Activated T-cell treated with anti-CD3 and anti-CD28 coated beads, Interleukin-2, amount 50 U/mL, for 72 hours (primary cell): ENCODE results near the gene ELMOD1. TPM values are rescaled to one million over a fixed set of nuclear protein-coding genes. Genes with fewer than 3 reads are reported as not detected.

Experiments used
- ATAC-seq, 2 donors: fragments of 150-1000 bp; cut with Tn5 transposase; replicated peaks in 1 of 2; 2 replicates each; pipeline ENCODE4 v1.10.0; 2021; ENCODE audit warnings: moderate library complexity in 2 of 2, mild to moderate bottlenecking in 1 of 2
- DNase-seq, 2 donors: peaks; one replicate each; pipeline ENCODE4 v3.0.0; 2021 to 2022; ENCODE audit warnings: mixed read lengths in 1 of 2
- H3K27ac Mint-ChIP-seq: one replicate; pipeline ENCODE4 v1.8.0; 2022; ENCODE audit warnings: mild to moderate bottlenecking, moderate library complexity, mixed read lengths
- H3K27me3 Mint-ChIP-seq: one replicate; pipeline ENCODE4 v1.8.0; 2022; ENCODE audit warnings: low read depth, mixed read lengths
- H3K36me3 Mint-ChIP-seq, 2 donors: one replicate each; pipeline ENCODE4 v1.8.0; 2022; ENCODE audit warnings: mixed read lengths in 2 of 2, mild to moderate bottlenecking in 1 of 2; ENCODE audit not compliant: insufficient read depth in 2 of 2
- H3K4me1 Mint-ChIP-seq: one replicate; pipeline ENCODE4 v1.8.0; 2022; ENCODE audit warnings: low read depth, mixed read lengths
- H3K4me3 Mint-ChIP-seq, 2 donors: one replicate each; pipeline ENCODE4 v1.8.0; 2022; ENCODE audit warnings: mild to moderate bottlenecking in 2 of 2, mixed read lengths in 2 of 2, moderate library complexity in 2 of 2
- H3K9me3 Mint-ChIP-seq, 2 donors: one replicate each; pipeline ENCODE4 v1.8.0; 2022; ENCODE audit warnings: mixed read lengths in 2 of 2
- total RNA-seq, 2 donors: library from RNA; stranded (reverse); gene quantifications; one replicate each; pipeline ENCODE4 v1.2.3, GENCODE V29; 2022

Gene ELMOD1
- total RNA-seq, 2 donors from 2014 or later = not detected

DNA sequence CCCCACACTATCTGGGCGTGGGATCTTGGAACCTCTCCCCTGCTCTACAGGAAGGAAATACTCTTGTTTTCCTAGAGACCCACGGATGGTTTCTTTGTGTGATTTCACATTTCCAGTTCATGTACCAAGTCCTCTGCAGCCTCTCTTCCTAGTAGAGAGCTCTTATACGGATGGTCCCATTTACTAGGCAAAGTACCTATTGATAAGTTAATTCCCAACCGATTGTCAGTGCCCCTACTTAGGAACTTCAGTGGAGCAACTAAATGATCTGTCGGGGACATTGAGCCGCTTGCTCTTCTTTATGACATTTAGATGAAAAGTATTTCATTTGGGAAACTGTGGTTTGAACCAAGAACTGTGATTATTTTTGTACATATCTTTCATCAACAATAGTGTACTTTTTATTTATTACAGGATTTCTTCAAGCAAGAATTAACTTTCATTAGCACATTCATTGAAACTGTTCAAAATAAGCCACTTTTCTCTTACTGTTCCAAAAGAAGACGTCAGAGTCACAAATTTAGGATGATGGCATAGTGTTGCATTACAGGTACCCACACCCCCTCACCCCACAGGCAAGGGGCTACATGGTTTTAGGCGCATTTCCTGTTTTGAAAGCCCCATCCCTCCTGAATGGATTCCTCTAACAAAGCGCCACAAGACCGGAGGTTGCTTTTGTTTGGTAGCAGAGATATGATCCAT lies 34.2 kb downstream of the ELMOD1 start:
- Mint-ChIP-seq H3K9me3 (no peaks in the 10 kb centered on the region), H3K36me3 (no peaks in the 10 kb centered on the region), H3K27me3 (peaks cover 60% of the 10 kb centered on the region), H3K4me1 (no peaks in the 10 kb centered on the region), H3K4me3 (no peak overlapping the region), H3K27ac (no peak overlapping the region)
- DNase-seq = no peak
- ATAC-seq = no peak

DNA sequence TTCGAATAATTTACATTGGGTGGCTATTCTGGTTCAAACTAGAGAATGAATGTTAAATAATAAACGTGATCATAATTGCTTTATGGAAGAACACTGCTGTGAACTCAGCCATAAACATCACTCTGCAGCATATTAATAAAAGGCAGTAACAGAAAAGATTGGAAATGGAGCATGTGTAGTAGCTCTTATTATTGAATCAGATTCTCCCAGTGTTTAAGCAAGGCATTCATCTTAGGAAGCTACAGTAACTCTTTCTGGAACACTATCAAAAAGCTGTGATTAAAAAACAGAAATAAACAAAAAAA lies 34.7 kb downstream of the ELMOD1 start:
- Mint-ChIP-seq H3K4me3 (no peak overlapping the region), H3K9me3 (no peaks in the 10 kb centered on the region), H3K27me3 (peaks cover 59% of the 10 kb centered on the region), H3K36me3 (no peaks in the 10 kb centered on the region), H3K27ac (no peak overlapping the region), H3K4me1 (no peaks in the 10 kb centered on the region)
- no peak for DNase-seq
- no peak for ATAC-seq

DNA sequence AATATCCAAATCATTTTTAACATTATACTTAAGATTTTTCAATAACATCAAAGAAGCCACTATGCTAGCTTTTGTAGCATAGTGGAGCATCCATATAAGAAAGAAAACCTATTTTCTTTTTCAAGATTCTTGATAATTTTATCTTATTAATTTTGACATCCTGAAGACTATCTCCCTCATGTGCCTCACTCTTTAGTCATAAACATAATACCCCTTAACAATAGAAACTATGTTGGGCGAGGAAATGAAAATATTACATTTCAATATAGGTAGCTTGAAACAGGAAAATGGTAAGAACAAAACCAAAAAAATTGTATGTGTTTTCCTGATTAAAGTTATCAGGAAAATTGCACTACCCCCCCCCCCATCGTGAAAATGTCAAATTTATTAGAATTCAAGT lies 40.1 kb downstream of the ELMOD1 start:
- no peaks in the 10 kb centered on the region for H3K36me3 Mint-ChIP-seq
- ATAC-seq (no peak), DNase-seq (no peak)
- peaks cover 51% of the 10 kb centered on the region for H3K27me3 Mint-ChIP-seq
- H3K4me1 Mint-ChIP-seq = no peaks in the 10 kb centered on the region
- no peaks in the 10 kb centered on the region for H3K9me3 Mint-ChIP-seq
- H3K27ac Mint-ChIP-seq = no peak overlapping the region
- no peak overlapping the region for H3K4me3 Mint-ChIP-seq

DNA sequence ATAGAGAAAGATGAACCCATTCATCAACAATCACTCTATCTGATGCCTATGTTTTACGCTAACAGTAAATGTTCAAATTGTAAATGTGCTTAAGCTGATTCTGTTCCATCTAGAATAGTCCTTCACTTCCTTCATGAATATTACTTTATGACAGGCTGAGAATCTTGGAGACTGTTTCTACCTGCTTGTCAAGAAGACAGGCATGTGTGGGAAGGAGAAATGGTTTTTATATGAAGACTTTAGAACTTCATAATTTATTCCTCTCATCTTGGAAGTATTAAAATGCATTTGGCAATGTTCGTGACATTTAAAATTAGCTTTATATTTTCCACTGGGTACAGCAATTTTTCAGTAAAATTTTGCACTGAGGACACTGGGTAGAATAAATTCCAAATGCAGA lies 41.0 kb downstream of the ELMOD1 start:
- H3K4me1 Mint-ChIP-seq = no peaks in the 10 kb centered on the region
- H3K27ac Mint-ChIP-seq = no peak overlapping the region
- no peak overlapping the region for H3K4me3 Mint-ChIP-seq
- peaks cover 48% of the 10 kb centered on the region for H3K27me3 Mint-ChIP-seq
- no peak for DNase-seq
- H3K36me3 Mint-ChIP-seq = no peaks in the 10 kb centered on the region
- ATAC-seq = no peak
- H3K9me3 Mint-ChIP-seq = no peaks in the 10 kb centered on the region

DNA sequence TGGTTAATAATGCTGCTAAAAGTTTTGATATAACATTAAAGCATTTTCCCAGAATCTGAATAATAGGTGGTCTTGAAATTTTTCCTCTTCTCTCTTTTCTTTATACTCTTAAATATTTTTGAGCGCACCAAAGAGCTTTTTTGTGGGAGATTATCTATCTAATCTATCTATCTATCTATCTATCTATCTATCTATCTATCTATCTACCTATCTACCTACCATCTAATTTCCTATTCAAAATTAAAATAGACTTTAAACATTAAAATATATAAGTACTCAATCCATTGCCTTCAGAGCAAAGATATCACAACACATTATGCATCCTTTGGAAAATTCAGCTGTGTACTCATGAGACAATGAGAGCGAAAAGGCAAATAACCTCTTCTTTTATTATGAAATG lies 55.8 kb downstream of the ELMOD1 start:
- no peaks in the 10 kb centered on the region for H3K9me3 Mint-ChIP-seq
- H3K27me3 Mint-ChIP-seq = peaks cover 15% of the 10 kb centered on the region
- no peaks in the 10 kb centered on the region for H3K4me1 Mint-ChIP-seq
- no peak for DNase-seq
- no peak overlapping the region for H3K4me3 Mint-ChIP-seq
- no peaks in the 10 kb centered on the region for H3K36me3 Mint-ChIP-seq
- no peak for ATAC-seq
- no peak overlapping the region for H3K27ac Mint-ChIP-seq

DNA sequence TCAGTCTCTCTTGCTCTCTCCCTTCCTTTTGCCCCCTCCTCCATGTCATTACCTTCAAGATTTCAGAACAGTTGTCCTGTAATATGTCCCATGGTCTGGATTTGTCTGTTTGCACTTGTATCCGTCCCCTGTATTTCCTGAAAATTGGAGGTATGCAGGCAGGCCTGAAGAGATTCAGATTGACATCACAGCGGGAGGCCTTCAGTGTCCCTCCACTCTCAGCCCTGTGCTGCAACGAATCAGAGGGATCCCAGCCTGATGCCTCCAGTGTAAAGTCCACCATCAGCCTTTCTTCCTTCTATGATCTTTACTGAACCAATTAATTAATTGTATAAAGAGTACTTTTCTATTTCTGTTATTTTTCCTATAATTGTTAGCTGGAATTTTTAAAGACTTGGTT lies 57.3 kb downstream of the ELMOD1 start:
- Mint-ChIP-seq H3K4me1 (no peaks in the 10 kb centered on the region), H3K36me3 (no peaks in the 10 kb centered on the region), H3K27ac (no peak overlapping the region), H3K9me3 (no peaks in the 10 kb centered on the region), H3K27me3 (peaks cover 20% of the 10 kb centered on the region), H3K4me3 (no peak overlapping the region)
- DNase-seq (no peak), ATAC-seq (no peak)

DNA sequence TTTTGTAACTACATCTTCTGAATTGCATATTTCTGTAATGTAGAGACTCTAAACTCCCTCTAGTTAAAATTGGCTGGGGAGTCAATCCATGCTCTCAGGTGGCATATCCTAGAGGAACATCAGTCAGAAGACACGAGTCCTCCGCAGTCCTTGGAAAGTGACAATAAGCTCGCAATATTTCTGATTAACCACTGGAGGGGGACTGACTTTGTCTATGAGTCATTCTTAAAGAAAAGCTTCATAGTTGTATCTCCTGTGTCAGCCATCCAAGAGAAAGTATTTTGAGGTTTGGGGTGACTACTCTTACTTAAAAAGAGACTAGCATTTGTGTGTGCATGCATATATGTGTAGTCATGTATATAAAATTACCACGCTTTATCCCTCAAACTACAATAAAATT lies 60.7 kb downstream of the ELMOD1 start:
- DNase-seq (no peak), ATAC-seq (no peak)
- Mint-ChIP-seq H3K36me3 (no peaks in the 10 kb centered on the region), H3K27me3 (peaks cover 25% of the 10 kb centered on the region), H3K4me1 (no peaks in the 10 kb centered on the region), H3K9me3 (no peaks in the 10 kb centered on the region), H3K27ac (no peak overlapping the region), H3K4me3 (no peak overlapping the region)

DNA sequence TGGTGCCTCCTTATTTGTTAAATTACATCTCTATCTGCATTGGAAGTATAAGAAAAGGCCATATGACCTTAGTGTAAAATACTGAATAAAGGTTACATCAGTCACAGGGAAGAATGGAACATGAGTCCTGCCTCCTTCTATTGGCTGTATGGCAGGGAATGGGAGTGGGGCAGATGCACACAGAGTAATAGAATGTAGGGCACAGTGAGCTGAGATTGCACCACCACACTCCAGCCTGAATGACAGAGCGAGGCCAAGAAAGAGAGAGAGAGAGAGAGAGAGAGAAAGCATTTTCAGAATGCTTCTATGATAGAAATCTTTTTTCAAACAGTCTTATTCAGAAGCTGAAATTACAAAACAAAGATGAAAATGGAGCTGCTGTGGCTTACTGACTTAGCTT lies 62.1 kb downstream of the ELMOD1 start:
- Mint-ChIP-seq H3K36me3 (no peaks in the 10 kb centered on the region), H3K4me3 (no peak overlapping the region), H3K4me1 (no peaks in the 10 kb centered on the region), H3K27ac (no peak overlapping the region), H3K27me3 (peaks cover 24% of the 10 kb centered on the region), H3K9me3 (no peaks in the 10 kb centered on the region)
- ATAC-seq = no peak
- no peak for DNase-seq

DNA sequence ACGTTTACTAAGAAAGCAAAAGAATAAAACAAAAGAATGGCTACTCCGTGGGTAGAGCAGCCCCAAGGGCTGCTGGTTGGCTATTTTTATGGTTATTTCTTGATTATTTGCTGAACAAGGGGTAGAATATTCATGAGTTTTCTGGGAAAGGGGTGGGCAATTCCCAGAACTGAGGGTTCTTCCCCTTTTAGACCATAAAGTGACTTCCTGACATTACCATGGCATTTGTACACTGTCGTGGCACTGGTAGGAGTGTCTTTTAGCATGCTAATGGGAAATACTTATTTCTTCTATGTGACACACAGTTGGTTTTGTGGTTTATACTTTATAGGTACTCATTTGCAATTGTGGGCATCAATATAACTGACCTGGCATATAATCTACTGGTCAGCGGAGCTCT lies 64.7 kb downstream of the ELMOD1 start:
- no peak overlapping the region for H3K4me3 Mint-ChIP-seq
- DNase-seq = no peak
- no peak overlapping the region for H3K27ac Mint-ChIP-seq
- no peaks in the 10 kb centered on the region for H3K9me3 Mint-ChIP-seq
- ATAC-seq = no peak
- H3K4me1 Mint-ChIP-seq = no peaks in the 10 kb centered on the region
- H3K36me3 Mint-ChIP-seq = no peaks in the 10 kb centered on the region
- H3K27me3 Mint-ChIP-seq = peaks cover 10% of the 10 kb centered on the region

DNA sequence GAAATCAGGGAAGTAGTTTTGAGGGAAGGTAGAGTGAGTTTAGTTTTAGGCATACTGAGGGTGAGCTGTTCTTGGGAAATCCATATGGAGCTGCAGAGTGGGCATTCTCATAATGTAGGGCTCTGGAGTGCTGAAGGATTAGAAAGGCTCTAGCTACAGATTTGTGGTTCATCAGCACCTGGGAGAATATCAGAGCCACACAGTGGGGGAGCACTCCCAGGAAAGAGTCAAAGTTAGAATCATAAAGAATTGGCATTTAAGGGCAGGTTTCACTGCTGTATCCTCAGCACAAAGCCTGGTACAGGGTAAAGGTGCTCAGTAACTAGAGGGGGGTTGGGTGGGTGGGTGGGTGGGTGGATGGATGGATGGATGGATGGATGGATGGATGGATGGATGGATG lies 68.4 kb downstream of the ELMOD1 start:
- no peak overlapping the region for H3K4me3 Mint-ChIP-seq
- no peaks in the 10 kb centered on the region for H3K27me3 Mint-ChIP-seq
- DNase-seq (no peak), ATAC-seq (no peak)
- H3K9me3 Mint-ChIP-seq = no peaks in the 10 kb centered on the region
- H3K4me1 Mint-ChIP-seq = no peaks in the 10 kb centered on the region
- H3K36me3 Mint-ChIP-seq = no peaks in the 10 kb centered on the region
- H3K27ac Mint-ChIP-seq = no peak overlapping the region

DNA sequence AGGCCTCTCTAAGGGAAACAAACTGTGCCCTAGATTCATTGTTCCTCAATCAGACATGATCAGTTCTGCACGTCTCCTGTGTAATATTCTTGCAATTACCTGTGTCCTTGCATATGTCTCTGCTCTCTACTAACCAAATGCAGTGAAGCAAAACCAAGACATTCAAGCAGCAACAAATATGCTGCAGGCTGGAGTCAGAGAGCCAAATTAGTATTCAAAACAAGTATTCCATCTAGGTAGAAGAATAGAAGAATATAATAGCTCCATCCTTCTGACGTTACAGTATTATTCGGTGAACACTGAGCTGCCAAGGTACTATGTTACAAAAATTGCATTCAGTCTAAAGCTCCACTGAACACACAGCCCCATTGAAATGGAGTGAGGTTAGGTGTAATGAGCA lies 69.1 kb downstream of the ELMOD1 start:
- no peaks in the 10 kb centered on the region for H3K36me3 Mint-ChIP-seq
- no peaks in the 10 kb centered on the region for H3K4me1 Mint-ChIP-seq
- H3K27ac Mint-ChIP-seq = no peak overlapping the region
- no peaks in the 10 kb centered on the region for H3K27me3 Mint-ChIP-seq
- ATAC-seq (no peak), DNase-seq (no peak)
- H3K4me3 Mint-ChIP-seq = no peak overlapping the region
- no peaks in the 10 kb centered on the region for H3K9me3 Mint-ChIP-seq

DNA sequence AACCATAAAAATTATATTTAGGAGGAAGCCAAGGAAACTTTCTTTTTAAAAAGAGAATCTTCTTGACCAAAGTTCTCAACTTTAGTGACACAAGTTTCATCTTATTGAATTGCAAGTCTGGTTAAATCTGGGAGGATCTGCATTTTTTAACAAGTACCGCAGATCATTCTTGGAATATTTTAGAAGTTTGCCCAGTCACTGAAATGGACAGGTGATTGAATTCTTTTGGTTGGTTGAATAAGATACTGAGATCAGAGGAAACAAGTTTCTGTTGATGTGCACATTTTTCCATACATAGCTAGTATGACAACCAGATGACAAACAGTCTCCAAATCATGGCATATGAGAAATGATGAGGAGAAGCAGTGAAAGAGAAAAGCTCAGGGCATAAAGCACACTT lies 70.7 kb downstream of the ELMOD1 start:
- no peak for ATAC-seq
- Mint-ChIP-seq H3K27me3 (no peaks in the 10 kb centered on the region), H3K27ac (no peak overlapping the region), H3K4me1 (no peaks in the 10 kb centered on the region), H3K4me3 (no peak overlapping the region), H3K9me3 (no peaks in the 10 kb centered on the region), H3K36me3 (no peaks in the 10 kb centered on the region)
- no peak for DNase-seq

DNA sequence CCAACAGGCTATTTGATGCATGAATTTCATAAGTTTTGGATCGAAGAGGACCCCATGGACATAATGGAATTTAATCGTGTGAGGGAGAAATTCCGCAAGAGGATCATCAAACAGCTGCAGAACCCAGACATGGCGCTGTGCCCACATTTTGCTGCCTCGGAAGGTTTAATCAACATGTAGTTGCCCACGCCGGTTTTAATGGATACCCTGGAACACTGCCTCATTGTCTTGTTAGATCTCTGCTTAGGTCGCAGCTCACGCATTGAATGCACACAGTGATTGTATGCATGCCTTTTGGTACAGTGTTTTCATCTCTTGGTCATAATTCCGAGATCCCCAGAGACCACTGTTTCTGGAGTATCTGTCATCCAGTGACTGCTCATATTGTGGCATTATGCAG lies 74.1 kb downstream of the ELMOD1 start:
- no peaks in the 10 kb centered on the region for H3K4me1 Mint-ChIP-seq
- no peak overlapping the region for H3K4me3 Mint-ChIP-seq
- H3K36me3 Mint-ChIP-seq = no peaks in the 10 kb centered on the region
- DNase-seq = no peak
- H3K27ac Mint-ChIP-seq = no peak overlapping the region
- no peak for ATAC-seq
- H3K27me3 Mint-ChIP-seq = peaks cover 8% of the 10 kb centered on the region
- H3K9me3 Mint-ChIP-seq = no peaks in the 10 kb centered on the region

DNA sequence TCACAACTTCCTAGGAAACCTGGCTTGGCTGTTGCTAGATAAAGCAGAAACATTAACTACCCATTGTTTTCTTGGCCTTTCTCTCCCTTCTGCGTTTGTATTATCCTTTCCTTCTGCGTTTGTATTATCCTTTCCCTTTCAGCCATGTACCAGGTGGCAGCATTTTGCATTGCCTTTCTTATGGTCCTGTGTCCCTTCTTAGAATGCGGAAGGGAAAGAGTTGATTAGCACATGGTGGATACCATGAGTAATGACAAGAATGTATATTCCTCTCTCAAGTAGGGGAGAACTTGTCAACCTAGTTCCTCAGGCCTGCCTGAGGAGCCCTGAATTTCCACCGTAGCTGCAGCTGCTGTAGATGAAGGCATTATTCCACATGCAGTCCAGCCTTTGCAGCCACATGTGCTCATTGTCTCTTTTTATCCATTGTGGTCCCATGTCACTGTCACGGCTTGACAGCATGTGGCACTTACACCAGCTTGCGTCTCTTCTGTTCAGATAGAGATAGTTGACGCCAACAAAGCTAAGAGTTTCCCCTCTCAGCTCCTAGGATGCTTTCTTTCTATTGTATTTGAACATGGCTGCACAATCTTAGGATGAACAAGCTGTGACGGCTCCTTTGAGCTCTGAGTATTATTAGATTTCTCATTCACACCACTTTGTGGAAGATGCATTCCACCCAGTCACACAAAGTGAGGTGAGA lies 76.1 kb downstream of the ELMOD1 start:
- no peak for DNase-seq
- Mint-ChIP-seq H3K27ac (no peak overlapping the region), H3K9me3 (no peaks in the 10 kb centered on the region), H3K36me3 (no peaks in the 10 kb centered on the region), H3K27me3 (peaks cover 8% of the 10 kb centered on the region), H3K4me1 (no peaks in the 10 kb centered on the region), H3K4me3 (no peak overlapping the region)
- ATAC-seq = no peak
